AG09309 (cell line): ENCODE measurements around the gene MYL12B.
A peak's percentile ranks its signal among the peaks of the same experiment; 100 is the strongest.

Experiments used
- DNase-seq: peaks from one replicate; pipeline ENCODE4 v3.0.0-alpha.2; 2010; ENCODE audit warnings: low read depth
- H3K4me3 ChIP-seq: 2 replicates; pipeline ENCODE4 v1.5.1; 2011; ENCODE audit warnings: mild to moderate bottlenecking, low read depth, low read length, moderate library complexity; ENCODE audit not compliant: control insufficient read depth
- TF ChIP-seq, protein P1 (sequence below): IDR thresholded peaks from 2 replicates; pipeline ENCODE4 v1.5.1; 2011; ENCODE audit warnings: mild to moderate bottlenecking, low read depth, low read length, inconsistent platforms; ENCODE audit not compliant: insufficient read depth, control insufficient read depth; ENCODE audit errors: missing control alignments

Gene MYL12B

DNA sequence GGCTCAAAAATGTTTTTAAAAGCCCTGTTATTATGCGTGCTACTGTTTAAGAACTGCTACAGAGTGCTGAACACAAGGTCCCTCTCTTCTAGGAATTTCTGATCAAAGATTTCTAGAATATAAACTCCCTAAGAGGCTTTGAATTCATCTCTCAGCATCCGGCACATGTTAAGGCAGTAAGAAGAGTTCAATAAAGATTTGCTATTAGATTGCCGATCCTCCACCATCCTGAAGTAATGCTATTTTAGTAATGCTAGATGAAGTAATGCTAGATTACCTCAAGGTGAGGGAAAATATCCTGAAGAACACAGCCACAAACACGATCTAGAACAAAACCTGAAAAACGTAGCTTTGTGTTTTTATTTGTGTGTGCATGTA lies 949 bp upstream of the MYL12B start:
- H3K4me3 ChIP-seq = peak overlapping the region; percentile 81
- DNase-seq = no peak
- TF ChIP-seq, protein P1, sequence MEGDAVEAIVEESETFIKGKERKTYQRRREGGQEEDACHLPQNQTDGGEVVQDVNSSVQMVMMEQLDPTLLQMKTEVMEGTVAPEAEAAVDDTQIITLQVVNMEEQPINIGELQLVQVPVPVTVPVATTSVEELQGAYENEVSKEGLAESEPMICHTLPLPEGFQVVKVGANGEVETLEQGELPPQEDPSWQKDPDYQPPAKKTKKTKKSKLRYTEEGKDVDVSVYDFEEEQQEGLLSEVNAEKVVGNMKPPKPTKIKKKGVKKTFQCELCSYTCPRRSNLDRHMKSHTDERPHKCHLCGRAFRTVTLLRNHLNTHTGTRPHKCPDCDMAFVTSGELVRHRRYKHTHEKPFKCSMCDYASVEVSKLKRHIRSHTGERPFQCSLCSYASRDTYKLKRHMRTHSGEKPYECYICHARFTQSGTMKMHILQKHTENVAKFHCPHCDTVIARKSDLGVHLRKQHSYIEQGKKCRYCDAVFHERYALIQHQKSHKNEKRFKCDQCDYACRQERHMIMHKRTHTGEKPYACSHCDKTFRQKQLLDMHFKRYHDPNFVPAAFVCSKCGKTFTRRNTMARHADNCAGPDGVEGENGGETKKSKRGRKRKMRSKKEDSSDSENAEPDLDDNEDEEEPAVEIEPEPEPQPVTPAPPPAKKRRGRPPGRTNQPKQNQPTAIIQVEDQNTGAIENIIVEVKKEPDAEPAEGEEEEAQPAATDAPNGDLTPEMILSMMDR = no peak

DNA sequence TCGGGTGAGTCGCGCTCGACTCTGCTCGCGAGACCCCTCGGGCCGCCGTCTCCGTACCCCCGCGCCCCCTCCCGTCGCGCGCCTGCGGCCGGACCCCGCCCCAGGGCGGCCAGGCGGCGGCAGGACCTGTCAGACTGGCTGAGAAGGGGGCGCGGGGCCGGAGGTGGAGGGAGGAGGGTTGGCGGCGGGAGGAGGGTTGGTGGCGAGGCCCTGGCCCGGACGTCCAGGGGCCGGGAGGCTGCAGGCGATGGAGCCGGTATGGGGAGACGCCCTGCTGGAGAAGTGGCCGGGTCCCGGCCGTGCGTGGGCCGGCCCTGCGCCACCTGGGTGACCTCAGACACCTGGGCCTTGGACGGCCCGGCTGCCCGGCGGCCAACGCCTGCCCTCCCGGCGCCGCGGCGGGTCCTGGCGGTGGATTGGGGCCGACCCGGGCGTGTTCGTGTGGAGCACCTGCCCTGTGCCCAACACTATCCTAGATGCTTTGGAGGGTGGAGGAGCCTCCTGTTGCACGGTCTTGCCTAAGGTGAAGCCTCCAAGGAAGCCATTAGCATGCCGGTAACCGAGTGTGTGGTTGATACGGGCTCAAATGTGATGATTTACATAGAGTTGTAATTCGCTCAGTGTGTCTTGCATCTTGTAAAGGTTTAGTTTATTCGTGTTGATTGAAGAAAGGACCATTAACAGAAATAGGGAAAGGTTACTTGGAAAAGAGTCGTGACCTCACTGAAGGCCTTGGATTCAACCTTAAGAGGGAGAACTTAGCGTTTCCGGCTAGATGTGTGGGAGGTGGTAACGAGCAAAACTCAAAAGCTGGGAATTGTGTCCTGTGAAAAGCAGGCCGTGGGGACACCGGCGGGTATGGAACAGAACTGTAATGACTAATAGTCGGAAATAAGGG lies 550 bp downstream of the MYL12B start:
- TF ChIP-seq, protein P1 = no peak
- no peak for DNase-seq
- peak overlapping the region; percentile 81 for H3K4me3 ChIP-seq

DNA sequence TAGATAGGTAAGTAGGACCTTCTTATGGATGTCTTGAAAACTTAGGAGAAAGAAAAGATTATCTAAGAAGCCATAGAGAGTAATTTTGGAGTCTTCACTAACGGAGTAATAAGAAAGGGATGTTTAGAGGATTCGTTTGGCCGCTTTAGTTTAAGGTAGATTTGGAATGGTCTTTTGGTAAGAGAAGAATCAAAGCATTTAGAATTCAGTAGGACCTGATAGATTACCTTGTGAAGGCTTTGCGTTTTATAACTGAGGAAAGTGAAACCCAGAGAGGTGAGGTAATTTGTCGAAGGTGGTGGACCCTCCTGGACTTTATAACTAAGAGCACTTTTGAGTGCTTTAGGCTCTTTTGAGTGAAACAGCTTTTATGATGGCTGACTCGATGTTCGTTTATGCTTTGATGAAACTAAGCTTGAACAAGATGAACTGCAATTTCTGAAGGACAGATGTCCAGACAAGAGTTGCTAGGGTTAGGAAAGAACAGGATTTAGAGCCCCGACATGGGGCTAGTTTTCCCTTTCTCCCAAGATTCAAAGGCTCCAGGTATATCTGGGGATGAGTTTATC lies 1.3 kb downstream of the MYL12B start:
- TF ChIP-seq, protein P1 = no peak
- no peak for DNase-seq
- peak overlapping the region; percentile 81 for H3K4me3 ChIP-seq

DNA sequence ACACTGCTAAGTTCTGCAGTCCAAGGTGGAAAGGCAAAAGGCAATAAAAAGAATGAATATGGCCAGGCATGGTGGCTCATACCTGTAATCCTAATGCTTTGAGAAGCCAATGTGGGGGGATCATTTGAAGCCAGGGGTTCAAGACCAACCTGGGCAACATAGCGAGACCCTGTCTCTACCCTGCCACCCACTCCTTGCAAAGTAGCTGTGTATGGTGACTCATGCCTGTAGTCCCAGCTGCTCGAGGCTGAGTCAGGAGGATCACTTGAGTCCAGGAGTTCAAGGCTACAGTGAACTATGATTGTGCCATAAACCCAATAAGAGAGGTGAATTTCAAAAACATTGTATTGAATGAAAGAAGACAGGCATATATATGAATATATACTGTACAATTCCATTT lies 2.4 kb downstream of the MYL12B start:
- no peak overlapping the region; the same call in 1 of the 2 replicates for H3K4me3 ChIP-seq
- DNase-seq = no peak
- TF ChIP-seq, protein P1 = no peak

DNA sequence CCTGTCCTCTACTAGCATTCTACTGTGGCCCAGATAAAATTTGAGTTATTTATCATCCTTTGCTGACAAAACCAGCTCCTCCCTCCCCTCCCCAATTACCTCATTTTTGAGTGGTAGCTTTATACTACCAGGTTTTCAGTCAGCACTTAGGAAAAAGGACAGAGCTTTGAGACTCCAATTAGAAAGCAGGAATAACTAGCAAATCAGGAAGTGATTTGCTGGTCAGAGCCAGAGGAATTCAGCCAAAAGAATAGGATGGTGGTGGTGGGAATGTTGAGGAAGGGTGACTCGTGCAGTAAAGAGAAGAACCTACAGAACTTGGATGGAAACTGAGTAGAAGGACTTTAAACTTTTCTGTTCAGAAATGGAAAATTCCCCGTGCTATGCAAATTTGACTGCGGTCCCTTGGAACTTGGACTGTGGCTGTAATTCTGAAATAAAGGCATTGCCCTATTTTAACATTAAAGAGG lies 3.7 kb downstream of the MYL12B start:
- H3K4me3 ChIP-seq = no peak overlapping the region
- no peak for DNase-seq
- TF ChIP-seq, protein P1 = no peak

DNA sequence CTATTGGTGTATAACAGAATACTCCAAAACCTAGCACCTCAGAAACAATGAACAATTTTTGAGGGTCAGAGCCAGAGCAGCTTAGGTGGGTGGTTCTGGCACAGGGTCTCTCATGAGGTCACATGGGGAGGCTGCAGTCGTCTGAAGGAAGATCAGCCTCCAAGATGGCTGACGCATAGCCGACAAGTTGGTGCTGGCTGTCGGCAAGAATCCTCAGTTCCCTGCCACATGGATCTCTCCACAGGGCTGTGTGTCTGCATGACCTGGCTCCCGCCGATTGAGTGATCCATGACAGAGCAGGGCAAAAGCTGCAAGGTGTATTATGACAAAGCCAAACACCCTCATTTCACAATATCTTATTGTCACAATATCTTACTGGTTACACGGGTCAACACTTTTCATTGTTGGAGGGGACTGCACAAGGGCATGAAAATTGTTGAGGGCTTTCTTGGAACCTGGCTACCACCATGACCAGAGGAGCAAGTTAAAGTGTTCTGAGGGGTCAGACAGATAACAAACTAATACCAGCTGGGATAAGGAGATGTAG lies 4.2 kb downstream of the MYL12B start:
- TF ChIP-seq, protein P1 = no peak
- H3K4me3 ChIP-seq = no peak overlapping the region
- no peak for DNase-seq
